H1 (cell line): ENCODE data around the gene STAT1. TPM values are rescaled to one million over a fixed set of nuclear protein-coding genes. Genes with fewer than 3 reads are reported as not detected.

Source experiments
- BRCA1 ChIP-seq: IDR thresholded peaks from 2 replicates; pipeline ENCODE4 v1.6.1; 2012; ENCODE audit warnings: low read depth, low read length, improper control_type of control experiment
- CEBPB ChIP-seq: IDR thresholded peaks from 2 replicates; pipeline ENCODE4 v1.6.1; 2012; ENCODE audit warnings: low read depth, low read length
- EGR1 ChIP-seq: IDR thresholded peaks from 2 replicates; pipeline ENCODE4 v1.6.1; 2011; ENCODE audit warnings: low read depth, low read length, borderline replicate concordance
- GTF2F1 ChIP-seq: IDR thresholded peaks from 2 replicates; pipeline ENCODE4 v1.6.1; 2012; ENCODE audit warnings: low read depth, low read length, improper control_type of control experiment, borderline replicate concordance
- HDAC2 ChIP-seq, 2 experiments: fragments of 300-600 bp in 1 of 2; sonication (generic) in 1 of 2; IDR thresholded peaks; 2 replicates each; pipeline ENCODE4 v1.6.1; 2011 to 2012; ENCODE audit warnings: low read depth in 2 of 2, low read length in 2 of 2, mild to moderate bottlenecking in 2 of 2, moderate library complexity in 2 of 2, borderline replicate concordance in 1 of 2, inconsistent platforms in 1 of 2
- PHF8 ChIP-seq: fragments of 200-600 bp; sonication (generic); conservative IDR thresholded peaks from 2 replicates; pipeline ENCODE4 v1.7.1; 2012; ENCODE audit warnings: low read depth, mild to moderate bottlenecking, inconsistent platforms, low read length, moderate library complexity
- TBP ChIP-seq: IDR thresholded peaks from 2 replicates; pipeline ENCODE4 v1.6.1; 2011; ENCODE audit warnings: low read depth, low read length, improper control_type of control experiment
- TEAD4 ChIP-seq: IDR thresholded peaks from 2 replicates; pipeline ENCODE4 v1.6.1; 2012; ENCODE audit warnings: low read depth, low read length, inconsistent platforms, mixed read lengths
- YY1 ChIP-seq: IDR thresholded peaks from 2 replicates; pipeline ENCODE4 v1.6.1; 2011; ENCODE audit warnings: low read depth, mild to moderate bottlenecking, low read length
- polyA plus RNA-seq, 7 experiments: library from polyadenylated mRNA; depleted of rRNA in 3 of 7; stranded (reverse) in 5 of 7; unstranded in 2 of 7; fragments of >200 nt in 5 of 7; fragments of 200-250 nt in 2 of 7; gene quantifications; 1 replicate in 5 of 7; 2 replicates in 1 of 7; 4 replicates in 1 of 7; pipeline versions ENCODE4 v1.2.1 to v1.2.3, GENCODE V29; 2011 to 2013; ENCODE audit warnings: missing spikeins in 2 of 7, mixed read lengths in 2 of 7
- total RNA-seq: library from RNA; stranded (reverse); fragmentation: NEBNext Ultra II Directional; extraction: Animal tissue kit (Norgen Biotek cat#: 25700); gene quantifications from 2 replicates; pipeline ENCODE4 v1.2.1, GENCODE V29; 2021

The STAT1 gene
- total and polyA plus RNA-seq, 2 of the 8 experiments (the other 6 are each of a cell fraction or from before 2014, with no cell fraction given) = 20.3 to 43.0 TPM

DNA sequence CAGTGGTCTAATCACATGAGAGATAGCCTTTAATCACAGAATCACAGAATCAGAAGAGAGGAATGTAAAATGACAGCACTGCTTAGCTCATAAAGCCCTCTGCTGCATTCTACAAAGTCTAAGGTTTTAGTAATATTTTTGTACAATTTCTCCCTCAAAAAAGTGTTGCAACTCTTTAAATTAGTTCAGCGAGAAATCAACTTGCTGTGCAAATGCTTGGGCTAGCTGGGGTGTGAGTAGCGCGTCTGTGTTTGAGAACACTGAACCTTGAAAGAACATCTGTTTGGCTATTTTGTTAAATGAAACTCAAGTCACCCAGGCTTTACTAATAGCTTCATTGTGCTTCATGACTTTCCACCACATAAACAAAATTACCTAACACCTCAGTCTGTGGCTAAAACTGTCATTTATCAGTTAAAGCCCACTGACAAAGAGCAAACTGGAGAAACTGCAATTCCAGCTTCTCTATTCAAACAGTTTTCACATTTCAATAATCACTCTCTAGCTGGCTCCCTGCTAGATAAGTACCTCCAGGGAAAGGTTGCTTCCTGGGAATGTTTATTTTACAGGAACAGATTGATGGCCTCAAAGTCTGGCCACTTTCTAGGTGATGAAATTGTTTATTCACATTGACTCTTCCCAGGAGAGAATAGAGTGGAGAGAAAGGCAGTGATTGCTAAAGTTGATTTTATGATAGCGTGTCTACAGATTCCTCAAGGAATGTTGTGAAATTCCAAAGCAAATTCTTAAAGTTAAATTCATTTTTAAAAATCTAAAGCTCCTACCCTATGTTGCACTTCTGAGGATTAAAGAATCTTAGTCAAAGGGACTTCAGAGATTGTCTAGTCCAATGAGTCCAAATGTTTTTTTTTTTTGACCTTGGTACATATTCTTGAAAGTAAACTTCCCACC, 36.0 kb upstream of the STAT1 start (continued):
- no peak for TF ChIP-seq TBP
- no peak for TF ChIP-seq HDAC2 (IDR thresholded peaks at IDR 0.05; ENCODE audit: borderline replicate concordance in 1 of 2, low read depth in 2 of 2, low read length in 2 of 2)
- no peak for TF ChIP-seq PHF8
- TF ChIP-seq TEAD4 = no peak
- TF ChIP-seq GTF2F1 = no peak
- no peak for TF ChIP-seq EGR1
- no peak for TF ChIP-seq CEBPB
- no peak for TF ChIP-seq YY1
- TF ChIP-seq BRCA1 = no peak
- TF ChIP-seq, all 59 proteins: peak for 0
